WTC11 (cell line): ENCODE results near the gene THOP1. TPM values are rescaled to one million over a fixed set of nuclear protein-coding genes. Genes with fewer than 3 reads are reported as not detected.

Experiments used
- ATAC-seq: fragments of 200-7000 bp; cut with Tn5 transposase; 2 replicates; pipeline ENCODE4 v1.10.0; 2021; ENCODE audit warnings: mild to moderate bottlenecking, moderate library complexity
- CTCF ChIA-PET: fragments of 300-600 bp; sonication (Branson Sonifier 250); formaldehyde crosslinking; loops from one replicate; lab custom pipeline; 2021; ENCODE audit warnings: antibody characterized with exemption; lab: Charles Lee
- POLR2A ChIA-PET: fragments of 350-600 bp; sonication (Branson Sonifier 250); formaldehyde crosslinking; loops from one replicate; lab custom pipeline; 2021; ENCODE audit warnings: antibody characterized with exemption; lab: Charles Lee
- DNase-seq: peaks from one replicate; pipeline ENCODE4 v3.0.0; 2021; ENCODE audit warnings: low spot score
- H3K27ac Mint-ChIP-seq: 2 replicates; pipeline ENCODE4 v1.8.0; 2021; ENCODE audit warnings: mixed read lengths
- H3K27me3 Mint-ChIP-seq: 2 replicates; pipeline ENCODE4 v1.8.0; 2021; ENCODE audit warnings: low read depth, mild to moderate bottlenecking, moderate library complexity, mixed read lengths
- H3K36me3 Mint-ChIP-seq: 2 replicates; pipeline ENCODE4 v1.8.0; 2021; ENCODE audit warnings: mixed read lengths
- H3K4me1 Mint-ChIP-seq: 2 replicates; pipeline ENCODE4 v1.8.0; 2022; ENCODE audit warnings: mixed read lengths
- H3K4me3 Mint-ChIP-seq: 2 replicates; pipeline ENCODE4 v1.8.0; 2021; ENCODE audit warnings: mild to moderate bottlenecking, moderate library complexity, mixed read lengths
- H3K9me3 Mint-ChIP-seq: 2 replicates; pipeline ENCODE4 v1.8.0; 2021; ENCODE audit warnings: mixed read lengths
- AFF4 ChIP-seq: sonication (generic); formaldehyde crosslinking; IDR thresholded peaks from 2 replicates; pipeline ENCODE4 v1.8.1; 2023; ENCODE audit warnings: mild to moderate bottlenecking, missing genetic modification reagents, borderline replicate concordance
- ATF6 ChIP-seq: sonication (generic); formaldehyde crosslinking; IDR thresholded peaks from 2 replicates; pipeline ENCODE4 v1.8.1; 2023; ENCODE audit warnings: mild to moderate bottlenecking, missing genetic modification reagents
- CDX4 ChIP-seq: fragments of 250-450 bp; sonication (Bioruptor Pico); IDR thresholded peaks from 2 replicates; pipeline ENCODE4 v1.9.0; 2021; ENCODE audit warnings: moderate library complexity, mild to moderate bottlenecking, inconsistent platforms, borderline replicate concordance
- CREB1 ChIP-seq: sonication (generic); formaldehyde crosslinking; IDR thresholded peaks from 2 replicates; pipeline ENCODE4 v1.8.0; 2023; ENCODE audit warnings: mild to moderate bottlenecking, missing genetic modification reagents
- E2F5 ChIP-seq: sonication (generic); formaldehyde crosslinking; IDR thresholded peaks from 2 replicates; pipeline ENCODE4 v1.8.1; 2022; ENCODE audit warnings: mild to moderate bottlenecking, moderate library complexity, missing genetic modification reagents
- ETV6 ChIP-seq: sonication (generic); formaldehyde crosslinking; IDR thresholded peaks from 2 replicates; pipeline ENCODE4 v1.8.1; 2022; ENCODE audit warnings: mild to moderate bottlenecking, missing genetic modification reagents
- GTF2I ChIP-seq: fragments of 250-450 bp; sonication (Bioruptor Pico); conservative IDR thresholded peaks from 2 replicates; pipeline ENCODE4 v1.4.0; 2021; ENCODE audit warnings: mild to moderate bottlenecking
- NFE2L1 ChIP-seq: sonication (generic); formaldehyde crosslinking; IDR thresholded peaks from 2 replicates; pipeline ENCODE4 v1.8.1; 2023; ENCODE audit warnings: missing genetic modification reagents
- NR2C2 ChIP-seq: sonication (generic); formaldehyde crosslinking; IDR thresholded peaks from 2 replicates; pipeline ENCODE4 v1.8.0; 2022; ENCODE audit warnings: mild to moderate bottlenecking, missing genetic modification reagents
- SMAD3 ChIP-seq: sonication (generic); formaldehyde crosslinking; IDR thresholded peaks from 2 replicates; pipeline ENCODE4 v1.8.0; 2022; ENCODE audit warnings: missing genetic modification reagents, mild to moderate bottlenecking, borderline replicate concordance
- TEAD4 ChIP-seq: sonication (generic); formaldehyde crosslinking; IDR thresholded peaks from 2 replicates; pipeline ENCODE4 v1.8.0; 2022; ENCODE audit warnings: mild to moderate bottlenecking, missing genetic modification reagents
- ZNF138 ChIP-seq: sonication (generic); formaldehyde crosslinking; conservative IDR thresholded peaks from 2 replicates; pipeline ENCODE4 v1.8.1; 2022; ENCODE audit warnings: mild to moderate bottlenecking, moderate library complexity, missing genetic modification reagents
- ZNF281 ChIP-seq: sonication (generic); formaldehyde crosslinking; IDR thresholded peaks from 2 replicates; pipeline ENCODE4 v1.8.0; 2023; ENCODE audit warnings: mild to moderate bottlenecking, missing genetic modification reagents
- ZNF423 ChIP-seq: fragments of 250-450 bp; sonication (Bioruptor Pico); IDR thresholded peaks from 2 replicates; pipeline ENCODE4 v2.1.2; 2022; ENCODE audit warnings: mild to moderate bottlenecking, moderate library complexity
- ZNF671 ChIP-seq: fragments of 250-450 bp; sonication (Bioruptor Pico); IDR thresholded peaks from 2 replicates; pipeline ENCODE4 v1.8.0; 2021; ENCODE audit warnings: mild to moderate bottlenecking
- total RNA-seq: library from RNA; stranded (reverse); gene quantifications from 3 replicates; pipeline ENCODE4 v1.2.3, GENCODE V29; 2021
- TF ChIP-seq, protein P1 (sequence below): sonication (generic); formaldehyde crosslinking; IDR thresholded peaks from 2 replicates; pipeline ENCODE4 v1.8.1; 2023; ENCODE audit warnings: mild to moderate bottlenecking, moderate library complexity, missing genetic modification reagents
- TF ChIP-seq, protein P2 (sequence below): fragments of 250-450 bp; sonication (Bioruptor Pico); IDR thresholded peaks from 2 replicates; pipeline ENCODE4 v1.9.0; 2021; ENCODE audit warnings: mild to moderate bottlenecking
- TF ChIP-seq, protein P3 (sequence below): fragments of 250-450 bp; sonication (Bioruptor Pico); IDR thresholded peaks from 2 replicates; pipeline ENCODE4 v2.1.2; 2022; ENCODE audit warnings: mild to moderate bottlenecking, moderate library complexity
- TF ChIP-seq, protein P4 (sequence below): fragments of 250-450 bp; sonication (Bioruptor Pico); IDR thresholded peaks from 2 replicates; pipeline ENCODE4 v1.9.0; 2021; ENCODE audit warnings: mild to moderate bottlenecking

THOP1 gene
- total RNA-seq, 1 experiment from 2014 or later: 181 TPM

DNA sequence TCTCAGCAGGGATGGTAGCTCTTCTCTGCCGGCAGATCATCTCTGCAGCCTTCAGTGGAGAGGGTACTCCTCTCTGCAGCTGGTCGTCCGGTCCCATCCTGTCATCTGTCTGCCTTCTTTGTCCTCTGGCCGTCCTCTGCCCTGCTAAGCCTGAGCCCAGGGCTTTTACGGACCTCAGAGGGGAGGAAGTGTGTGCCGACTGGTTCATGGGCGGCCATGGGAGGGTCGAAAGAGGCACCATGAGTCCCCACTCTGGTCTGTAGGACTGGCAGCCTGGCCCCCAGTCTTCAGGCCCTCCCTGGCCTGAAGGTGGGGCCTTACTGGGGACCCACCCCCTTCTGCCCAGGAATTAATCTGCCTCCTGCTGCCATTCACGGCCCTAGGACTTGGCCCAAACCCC, 38.3 kb downstream of the THOP1 start (continued):
- TF ChIP-seq ATF6 (CRISPR knock-in tag) (no peak), E2F5 (CRISPR knock-in tag) (no peak), CDX4 (CRISPR knock-in tag) (no peak), NFE2L1 (CRISPR knock-in tag) (no peak), TEAD4 (CRISPR knock-in tag) (no peak), ZNF138 (no peak)
- TF ChIP-seq, protein P1, sequence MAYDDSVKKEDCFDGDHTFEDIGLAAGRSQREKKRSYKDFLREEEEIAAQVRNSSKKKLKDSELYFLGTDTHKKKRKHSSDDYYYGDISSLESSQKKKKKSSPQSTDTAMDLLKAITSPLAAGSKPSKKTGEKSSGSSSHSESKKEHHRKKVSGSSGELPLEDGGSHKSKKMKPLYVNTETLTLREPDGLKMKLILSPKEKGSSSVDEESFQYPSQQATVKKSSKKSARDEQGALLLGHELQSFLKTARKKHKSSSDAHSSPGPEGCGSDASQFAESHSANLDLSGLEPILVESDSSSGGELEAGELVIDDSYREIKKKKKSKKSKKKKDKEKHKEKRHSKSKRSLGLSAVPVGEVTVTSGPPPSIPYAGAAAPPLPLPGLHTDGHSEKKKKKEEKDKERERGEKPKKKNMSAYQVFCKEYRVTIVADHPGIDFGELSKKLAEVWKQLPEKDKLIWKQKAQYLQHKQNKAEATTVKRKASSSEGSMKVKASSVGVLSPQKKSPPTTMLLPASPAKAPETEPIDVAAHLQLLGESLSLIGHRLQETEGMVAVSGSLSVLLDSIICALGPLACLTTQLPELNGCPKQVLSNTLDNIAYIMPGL (CRISPR knock-in tag): no peak
- TF ChIP-seq, protein P2, sequence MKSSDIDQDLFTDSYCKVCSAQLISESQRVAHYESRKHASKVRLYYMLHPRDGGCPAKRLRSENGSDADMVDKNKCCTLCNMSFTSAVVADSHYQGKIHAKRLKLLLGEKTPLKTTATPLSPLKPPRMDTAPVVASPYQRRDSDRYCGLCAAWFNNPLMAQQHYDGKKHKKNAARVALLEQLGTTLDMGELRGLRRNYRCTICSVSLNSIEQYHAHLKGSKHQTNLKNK (CRISPR knock-in tag): no peak
- TF ChIP-seq, protein P3, sequence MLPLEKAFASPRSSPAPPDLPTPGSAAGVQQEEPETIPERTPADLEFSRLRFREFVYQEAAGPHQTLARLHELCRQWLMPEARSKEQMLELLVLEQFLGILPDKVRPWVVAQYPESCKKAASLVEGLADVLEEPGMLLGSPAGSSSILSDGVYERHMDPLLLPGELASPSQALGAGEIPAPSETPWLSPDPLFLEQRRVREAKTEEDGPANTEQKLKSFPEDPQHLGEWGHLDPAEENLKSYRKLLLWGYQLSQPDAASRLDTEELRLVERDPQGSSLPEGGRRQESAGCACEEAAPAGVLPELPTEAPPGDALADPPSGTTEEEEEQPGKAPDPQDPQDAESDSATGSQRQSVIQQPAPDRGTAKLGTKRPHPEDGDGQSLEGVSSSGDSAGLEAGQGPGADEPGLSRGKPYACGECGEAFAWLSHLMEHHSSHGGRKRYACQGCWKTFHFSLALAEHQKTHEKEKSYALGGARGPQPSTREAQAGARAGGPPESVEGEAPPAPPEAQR: no peak
- TF ChIP-seq, all 79 proteins: peak for 0

GRCh38 chr19:2824129-2824528, 38.8 kb downstream of the THOP1 start:
- H3K27me3 Mint-ChIP-seq: peaks cover 3% of the 10 kb centered on the region; the same call in 1 of the 2 replicates
- peaks cover 21% of the 10 kb centered on the region for H3K9me3 Mint-ChIP-seq
- peaks cover 29% of the 10 kb centered on the region for H3K36me3 Mint-ChIP-seq
- H3K4me3 Mint-ChIP-seq: no peak overlapping the region
- CTCF ChIA-PET: no interaction called here
- no peaks in the 10 kb centered on the region for H3K4me1 Mint-ChIP-seq
- TF ChIP-seq ZNF671 (CRISPR knock-in tag) (no peak), ZNF281 (CRISPR knock-in tag) (no peak), ZNF138 (no peak), CREB1 (CRISPR knock-in tag) (no peak), AFF4 (CRISPR knock-in tag) (no peak), ZNF423 (no peak), SMAD3 (CRISPR knock-in tag) (no peak), ETV6 (CRISPR knock-in tag) (no peak), GTF2I (CRISPR knock-in tag) (no peak), NR2C2 (CRISPR knock-in tag) (no peak)
- TF ChIP-seq, protein P4, sequence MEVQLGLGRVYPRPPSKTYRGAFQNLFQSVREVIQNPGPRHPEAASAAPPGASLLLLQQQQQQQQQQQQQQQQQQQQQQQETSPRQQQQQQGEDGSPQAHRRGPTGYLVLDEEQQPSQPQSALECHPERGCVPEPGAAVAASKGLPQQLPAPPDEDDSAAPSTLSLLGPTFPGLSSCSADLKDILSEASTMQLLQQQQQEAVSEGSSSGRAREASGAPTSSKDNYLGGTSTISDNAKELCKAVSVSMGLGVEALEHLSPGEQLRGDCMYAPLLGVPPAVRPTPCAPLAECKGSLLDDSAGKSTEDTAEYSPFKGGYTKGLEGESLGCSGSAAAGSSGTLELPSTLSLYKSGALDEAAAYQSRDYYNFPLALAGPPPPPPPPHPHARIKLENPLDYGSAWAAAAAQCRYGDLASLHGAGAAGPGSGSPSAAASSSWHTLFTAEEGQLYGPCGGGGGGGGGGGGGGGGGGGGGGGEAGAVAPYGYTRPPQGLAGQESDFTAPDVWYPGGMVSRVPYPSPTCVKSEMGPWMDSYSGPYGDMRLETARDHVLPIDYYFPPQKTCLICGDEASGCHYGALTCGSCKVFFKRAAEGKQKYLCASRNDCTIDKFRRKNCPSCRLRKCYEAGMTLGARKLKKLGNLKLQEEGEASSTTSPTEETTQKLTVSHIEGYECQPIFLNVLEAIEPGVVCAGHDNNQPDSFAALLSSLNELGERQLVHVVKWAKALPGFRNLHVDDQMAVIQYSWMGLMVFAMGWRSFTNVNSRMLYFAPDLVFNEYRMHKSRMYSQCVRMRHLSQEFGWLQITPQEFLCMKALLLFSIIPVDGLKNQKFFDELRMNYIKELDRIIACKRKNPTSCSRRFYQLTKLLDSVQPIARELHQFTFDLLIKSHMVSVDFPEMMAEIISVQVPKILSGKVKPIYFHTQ (CRISPR knock-in tag): no peak
- H3K27ac Mint-ChIP-seq: no peak overlapping the region
- no peak for ATAC-seq
- DNase-seq: no peak
- POLR2A ChIA-PET: no interaction called here
